ENCODE data around the gene OTOF.
"Not testable (repeated sequence)": the region's sequence is repeated elsewhere in the genome, so short reads cannot be mapped to it uniquely, and the experiment has no call there.

OTOF gene

DNA sequence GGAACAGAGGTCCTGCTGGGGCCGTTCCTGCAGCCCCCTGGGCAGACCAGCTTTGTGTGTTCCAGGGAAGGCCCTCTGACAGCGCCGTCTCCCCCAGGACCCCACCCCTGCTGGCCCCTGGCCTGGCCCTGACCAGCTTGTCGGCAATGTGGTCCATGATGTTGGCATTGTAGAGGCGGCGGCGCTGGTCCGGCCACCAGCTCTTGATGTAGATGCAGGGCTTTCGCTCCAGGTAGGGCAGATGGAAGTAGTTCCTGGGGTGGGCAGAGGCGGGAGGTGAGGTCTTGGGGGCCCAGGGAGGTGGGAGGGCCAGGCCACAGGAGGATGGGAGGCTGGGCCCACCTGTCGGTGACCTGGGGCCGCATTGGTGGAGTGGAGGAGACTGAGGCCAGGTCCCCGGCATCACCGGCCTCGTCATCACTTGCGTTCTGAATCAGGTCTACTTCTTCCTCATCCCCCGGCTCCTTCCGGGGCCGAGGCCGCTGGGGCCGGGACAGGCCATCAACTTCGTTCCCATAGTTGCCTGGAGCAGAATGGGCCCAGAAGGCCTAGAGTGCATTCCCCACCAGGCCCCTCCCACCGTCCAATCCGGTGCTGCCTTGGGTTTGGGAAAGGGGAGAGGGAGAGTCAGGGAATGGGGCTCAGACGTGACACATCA is 1.3 kb upstream of the OTOF start:
- no peak for DNase-seq

GRCh38 chr2:26478366-26478765 is 442 bp upstream of the OTOF start:
- no peak for DNase-seq

GRCh38 chr2:26477126-26477910 is 606 bp downstream of the OTOF start:
- no peak for DNase-seq

- no peak for DNase-seq
These were observed 2.0 kb downstream of the OTOF start for GRCh38 chr2:26475832-26476501.

DNA sequence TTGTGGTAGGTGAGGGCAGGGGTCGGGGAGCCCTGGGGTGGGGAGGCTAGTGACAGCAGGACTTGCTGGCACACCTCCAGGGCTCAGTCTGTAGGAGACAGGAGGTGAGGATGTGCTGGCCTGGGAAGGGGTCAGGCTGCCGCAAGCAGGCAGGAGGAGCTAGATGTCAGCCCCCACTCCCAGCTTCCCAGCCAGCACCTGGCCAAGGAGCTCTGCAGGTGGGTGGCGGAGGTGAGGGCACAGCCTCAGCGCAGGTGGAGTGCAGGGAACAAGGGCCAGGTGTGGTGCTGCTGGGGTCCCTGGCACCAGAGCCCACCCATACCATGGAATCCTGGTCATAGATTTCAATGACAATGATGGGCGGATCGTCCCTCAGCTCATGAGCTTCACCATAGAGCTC is 2.9 kb downstream of the OTOF start:
- DNase-seq = peak; percentile 34

- no peak for DNase-seq
These were observed 3.6 kb downstream of the OTOF start for GRCh38 chr2:26474261-26474785.

DNA sequence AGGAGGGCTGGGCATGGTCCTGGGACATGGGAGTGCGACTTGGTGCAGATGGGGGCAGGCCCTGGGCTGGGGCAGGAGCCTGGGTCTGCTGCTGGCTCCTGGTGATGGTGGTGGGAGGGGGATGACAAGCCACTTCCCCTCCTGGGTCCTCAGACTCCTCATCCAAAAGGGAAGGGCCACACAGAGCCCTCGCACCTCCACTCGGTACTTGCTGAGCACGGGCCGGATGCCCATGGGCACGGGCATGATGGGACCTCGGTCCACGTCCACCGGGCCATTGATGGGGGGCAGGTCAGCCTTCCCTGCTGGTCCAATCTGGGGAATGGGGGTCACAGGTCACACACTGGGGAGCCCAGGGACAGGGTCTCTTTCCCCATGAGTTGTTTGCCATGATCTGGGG is 4.1 kb downstream of the OTOF start:
- DNase-seq = no peak

DNA sequence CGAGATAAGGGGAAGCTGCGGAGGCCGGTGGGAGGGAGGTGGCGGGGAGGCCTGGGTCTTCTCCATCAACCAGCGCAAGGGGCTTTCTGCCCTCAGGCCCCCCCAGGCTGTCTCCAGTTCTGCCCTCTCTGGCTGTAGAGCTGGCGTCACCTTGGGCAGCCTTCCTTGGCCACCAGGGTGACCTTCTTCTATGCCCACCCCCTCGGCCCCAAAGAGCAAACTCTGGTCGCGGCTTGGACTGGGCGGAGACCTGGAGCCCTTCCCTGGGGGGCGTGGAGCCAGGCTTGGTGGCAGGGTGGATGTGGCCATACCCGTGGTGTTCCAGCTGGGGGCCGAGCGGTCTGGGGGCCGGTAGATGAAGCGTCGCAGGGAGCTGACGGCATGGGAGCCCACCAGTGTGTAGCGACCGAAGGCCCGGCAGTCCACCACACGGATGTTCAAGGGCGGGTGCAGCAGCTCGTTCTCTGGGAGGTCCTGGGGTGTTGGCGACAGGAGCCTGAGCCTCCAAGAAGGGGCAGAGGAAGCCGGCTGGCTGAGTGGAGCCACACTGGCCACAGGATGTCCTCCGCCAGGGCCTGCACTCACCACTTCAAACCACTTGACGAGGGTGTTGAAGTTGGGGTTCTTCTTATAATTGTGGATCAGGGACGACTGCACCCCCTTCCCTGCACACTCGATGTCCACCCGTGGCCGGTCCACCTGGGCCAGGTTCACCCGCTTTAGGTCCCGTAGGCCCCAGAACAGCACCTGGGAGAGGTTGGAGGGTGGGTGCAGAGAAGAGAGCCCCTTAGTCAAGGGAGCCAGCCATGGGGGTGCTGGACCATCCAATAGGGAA is 4.9 kb downstream of the OTOF start:
- no peak for DNase-seq

GRCh38 chr2:26471766-26472706 is 5.9 kb downstream of the OTOF start:
- no peak for DNase-seq

- DNase-seq = peak; percentile 21
These were observed 6.6 kb downstream of the OTOF start for GRCh38 chr2:26471289-26471688.

GRCh38 chr2:26470601-26471260 is 7.2 kb downstream of the OTOF start:
- DNase-seq = no peak

- DNase-seq = no peak
These were observed 8.0 kb downstream of the OTOF start for GRCh38 chr2:26469955-26470354.

DNA sequence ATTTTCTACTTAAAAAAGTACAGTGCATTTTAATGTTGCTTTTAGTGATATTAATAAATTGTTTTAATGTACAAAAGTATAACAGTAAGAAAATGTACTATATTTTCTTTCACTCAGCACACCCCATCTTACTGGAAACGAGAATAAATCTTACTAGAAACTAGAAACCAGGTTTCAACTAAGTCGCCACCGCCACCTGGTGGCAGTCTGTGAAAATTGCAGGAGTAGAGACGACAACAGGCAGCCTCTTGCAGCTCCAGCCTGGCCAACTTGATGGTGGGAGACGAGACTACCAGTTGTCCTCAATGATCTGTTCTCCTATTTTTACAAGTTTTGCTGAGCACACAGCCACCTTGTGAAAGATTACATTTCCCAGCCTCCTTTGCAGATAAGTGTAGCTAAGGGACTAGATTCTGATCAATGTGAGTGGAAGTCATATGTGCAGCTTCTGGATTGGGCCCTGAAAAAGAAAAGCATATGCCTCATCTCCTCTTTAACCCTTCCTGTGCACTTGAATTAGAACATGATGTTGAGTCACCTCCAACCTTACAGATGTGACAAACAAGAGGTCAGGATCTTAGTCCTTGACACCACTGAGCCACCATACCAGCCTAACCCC is 8.7 kb downstream of the OTOF start:
- peak; percentile 70 for DNase-seq

DNA sequence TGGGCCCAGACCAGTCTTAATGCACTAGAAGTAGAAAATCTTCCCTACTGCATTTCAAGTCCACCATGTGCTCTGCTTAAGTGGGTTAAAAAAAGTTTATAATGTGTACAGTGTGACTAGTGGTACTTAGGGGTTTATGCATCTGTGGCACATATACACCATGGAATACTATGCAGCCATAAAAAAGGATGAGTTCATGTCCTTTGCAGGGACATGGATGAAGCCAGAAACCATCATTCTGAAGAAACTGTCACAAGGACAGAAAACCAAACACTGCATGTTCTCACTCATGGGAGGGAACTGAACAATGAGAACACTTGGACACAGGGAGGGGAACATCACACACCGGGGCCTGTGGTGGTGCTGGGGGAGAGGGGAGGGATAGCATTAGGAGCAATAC is 9.4 kb downstream of the OTOF start:
- not testable (repeated sequence) for DNase-seq

GRCh38 chr2:26466662-26467310 is 11.1 kb downstream of the OTOF start:
- no peak for DNase-seq

GRCh38 chr2:26465981-26466471 is 11.9 kb downstream of the OTOF start:
- DNase-seq = no peak

DNA sequence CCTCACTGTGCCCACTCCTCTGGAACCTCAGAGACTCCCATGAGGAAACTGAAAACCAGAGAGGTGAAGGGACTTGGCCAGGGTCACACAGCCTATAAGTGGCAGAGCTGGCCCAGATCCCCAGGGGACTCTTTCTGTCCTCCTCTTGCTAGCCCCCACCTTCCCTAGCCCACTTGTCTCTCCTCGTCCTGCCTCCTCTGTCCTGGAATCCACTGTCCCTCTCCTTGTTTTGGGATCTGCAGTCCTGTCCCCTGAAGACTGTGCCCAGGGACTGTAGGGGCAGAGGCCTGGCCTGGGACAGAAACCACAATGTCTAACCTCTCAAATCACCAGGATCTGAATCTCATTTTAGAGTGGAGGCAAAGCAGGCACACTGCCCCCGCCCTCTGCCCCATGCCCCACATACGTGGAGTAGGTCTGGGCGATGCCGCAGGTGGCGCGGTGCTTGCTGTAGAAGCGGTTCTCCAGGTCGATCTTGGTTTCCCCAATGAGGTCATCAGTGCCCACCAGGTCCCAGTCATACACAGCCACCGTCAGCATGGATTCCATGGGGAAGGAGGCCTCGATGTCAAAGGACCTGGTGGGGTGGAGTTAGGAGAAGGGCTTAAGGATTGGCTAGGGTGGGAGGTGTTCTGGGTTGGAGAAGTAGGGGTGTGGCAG is 12.5 kb downstream of the OTOF start:
- DNase-seq = no peak

DNA sequence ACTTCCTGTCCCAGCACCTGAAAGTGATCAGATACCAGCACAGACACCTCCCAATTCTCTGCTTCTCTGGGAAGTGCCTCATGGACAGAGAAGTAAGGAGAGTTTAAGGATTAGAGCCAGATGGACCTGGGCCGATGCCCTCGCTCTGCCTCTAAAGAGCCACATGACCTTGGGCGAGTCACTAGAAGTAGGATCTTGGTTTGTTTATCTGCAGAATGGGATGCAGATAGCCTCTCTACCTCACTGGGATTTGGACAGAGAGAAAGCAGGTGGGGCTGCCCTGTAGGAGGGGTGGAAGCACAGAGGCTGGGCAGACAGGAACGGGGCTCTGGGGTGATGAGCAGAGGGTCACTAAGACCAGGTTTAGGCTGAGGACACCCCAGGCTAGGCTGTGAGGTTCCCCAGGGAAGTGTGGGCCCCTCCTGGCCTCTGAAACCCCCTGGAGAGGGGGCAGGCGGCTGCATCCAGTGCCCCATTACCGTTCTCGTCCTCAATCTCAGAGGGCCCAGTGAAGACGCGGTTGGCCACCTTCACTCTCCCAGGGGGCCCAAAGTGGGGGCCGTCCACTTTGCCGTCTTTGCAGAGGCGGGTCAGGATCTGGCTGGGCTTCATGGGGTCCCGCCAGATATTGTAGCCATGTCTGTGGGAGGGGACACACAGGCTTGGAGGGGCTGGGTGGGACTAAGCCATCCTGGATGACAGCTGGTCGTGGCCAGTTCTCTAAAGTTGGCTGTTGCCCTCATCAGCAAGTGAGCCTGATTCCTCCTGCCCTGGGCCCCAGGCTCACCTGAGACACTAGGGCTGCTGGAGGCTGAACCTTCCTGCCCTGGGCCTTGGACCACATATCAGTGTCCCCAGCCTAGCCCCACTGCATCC is 13.3 kb downstream of the OTOF start:
- no peak for DNase-seq
